ENCODE measurements around the gene KRT79.

The KRT79 gene

DNA sequence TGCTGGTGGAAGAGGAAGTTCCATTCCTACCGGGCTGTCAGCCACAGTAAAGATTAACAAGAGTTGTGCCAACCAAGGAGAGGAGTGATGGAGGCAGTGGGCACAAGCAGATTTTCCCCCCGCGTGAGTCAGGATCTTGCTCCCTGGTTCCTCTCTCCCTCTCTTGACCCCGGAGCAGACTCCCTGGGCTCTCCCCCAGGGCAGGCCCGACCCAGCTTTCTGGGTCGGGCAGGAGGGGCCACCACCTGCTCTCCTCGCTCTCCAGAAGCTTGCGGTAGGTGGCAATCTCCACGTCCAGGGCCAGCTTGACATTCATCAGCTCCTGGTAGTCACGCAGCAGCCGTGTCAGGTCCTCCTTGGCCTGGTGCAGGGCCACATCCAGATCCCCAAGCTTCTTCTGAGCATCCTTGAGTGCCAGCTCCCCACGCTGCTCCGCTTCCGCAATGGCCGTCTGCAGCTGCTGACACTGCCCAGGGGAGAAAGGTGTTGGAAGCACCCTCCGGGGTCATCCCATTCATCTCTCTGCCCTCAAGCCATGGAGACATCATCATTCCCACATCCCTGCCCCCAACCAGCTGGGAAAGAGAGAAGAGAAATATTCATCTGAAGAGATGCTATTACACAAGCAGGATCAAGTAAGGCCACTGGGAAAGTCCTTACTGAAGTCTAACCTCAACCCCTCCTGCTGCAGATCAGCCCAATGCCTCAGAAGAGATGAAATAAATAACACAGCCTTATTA is 11.2 kb downstream of the KRT79 start:
- no peak for ATAC-seq (ENCODE audit: low read depth)
- no peak for DNase-seq (ENCODE audit: low spot score in 2 of 2)
- H3K36me3 Mint-ChIP-seq: no peaks in the 10 kb centered on the region
- no peak overlapping the region for H3K4me3 Mint-ChIP-seq
- peaks cover 30% of the 10 kb centered on the region for H3K27me3 Mint-ChIP-seq
- H3K4me1 Mint-ChIP-seq: no peaks in the 10 kb centered on the region
- H3K9me3 Mint-ChIP-seq: no peaks in the 10 kb centered on the region
- no peak overlapping the region for H3K27ac Mint-ChIP-seq

GRCh38 chr12:52821826-52822660 is 12.1 kb downstream of the KRT79 start:
- no peak for ATAC-seq (ENCODE audit: low read depth)
- Mint-ChIP-seq H3K36me3 (no peaks in the 10 kb centered on the region), H3K4me1 (no peaks in the 10 kb centered on the region), H3K27me3 (peaks cover 33% of the 10 kb centered on the region), H3K9me3 (no peaks in the 10 kb centered on the region), H3K4me3 (no peak overlapping the region), H3K27ac (no peak overlapping the region)
- no peak for DNase-seq (ENCODE audit: low spot score in 2 of 2)

DNA sequence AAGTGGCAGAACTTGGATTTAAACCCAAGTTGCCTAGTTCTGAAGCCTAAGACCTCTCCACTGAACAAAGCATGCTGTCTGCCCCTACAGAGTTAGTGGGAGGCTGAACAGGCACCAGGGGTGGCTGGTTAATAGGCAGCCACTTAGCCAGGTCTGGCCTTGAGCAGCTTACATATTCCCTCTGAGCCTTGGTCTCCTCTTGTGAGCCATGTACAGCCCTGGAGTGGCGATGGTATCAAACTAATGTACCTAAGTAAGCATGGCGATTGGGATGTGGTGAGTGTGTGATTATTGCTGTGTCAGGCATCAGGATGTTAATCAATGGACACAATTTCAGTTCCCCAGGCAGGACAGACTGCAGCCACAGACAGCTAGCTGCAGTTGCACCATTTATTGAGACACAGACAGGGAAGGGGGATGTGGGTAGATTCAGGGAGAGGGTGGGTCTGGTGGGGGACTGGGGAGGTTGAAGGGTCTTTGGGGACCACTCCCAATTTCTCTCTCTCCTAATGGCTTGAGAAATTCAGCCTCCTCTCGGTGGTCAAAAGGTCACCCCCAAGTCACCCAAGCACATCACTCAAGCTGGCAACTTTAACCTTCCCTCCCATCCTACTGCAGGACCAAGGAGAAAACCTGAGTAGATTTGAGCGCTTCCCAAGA is 12.9 kb downstream of the KRT79 start:
- H3K4me1 Mint-ChIP-seq: no peaks in the 10 kb centered on the region
- ATAC-seq (ENCODE audit: low read depth): no peak
- H3K27ac Mint-ChIP-seq: no peak overlapping the region

GRCh38 chr12:52820521-52820920 is 13.6 kb downstream of the KRT79 start:
- Mint-ChIP-seq H3K9me3 (no peaks in the 10 kb centered on the region), H3K27me3 (peaks cover 31% of the 10 kb centered on the region), H3K4me1 (no peaks in the 10 kb centered on the region), H3K27ac (no peak overlapping the region), H3K4me3 (no peak overlapping the region), H3K36me3 (no peaks in the 10 kb centered on the region)
- DNase-seq (ENCODE audit: low spot score in 2 of 2) (no peak), ATAC-seq (ENCODE audit: low read depth) (no peak)

More for the DNA sequence above, 12.9 kb downstream of the KRT79 start:
- Mint-ChIP-seq H3K4me3 (no peak overlapping the region), H3K36me3 (no peaks in the 10 kb centered on the region), H3K9me3 (no peaks in the 10 kb centered on the region), H3K27me3 (peaks cover 31% of the 10 kb centered on the region)
- no peak for DNase-seq (ENCODE audit: low spot score in 2 of 2)

DNA sequence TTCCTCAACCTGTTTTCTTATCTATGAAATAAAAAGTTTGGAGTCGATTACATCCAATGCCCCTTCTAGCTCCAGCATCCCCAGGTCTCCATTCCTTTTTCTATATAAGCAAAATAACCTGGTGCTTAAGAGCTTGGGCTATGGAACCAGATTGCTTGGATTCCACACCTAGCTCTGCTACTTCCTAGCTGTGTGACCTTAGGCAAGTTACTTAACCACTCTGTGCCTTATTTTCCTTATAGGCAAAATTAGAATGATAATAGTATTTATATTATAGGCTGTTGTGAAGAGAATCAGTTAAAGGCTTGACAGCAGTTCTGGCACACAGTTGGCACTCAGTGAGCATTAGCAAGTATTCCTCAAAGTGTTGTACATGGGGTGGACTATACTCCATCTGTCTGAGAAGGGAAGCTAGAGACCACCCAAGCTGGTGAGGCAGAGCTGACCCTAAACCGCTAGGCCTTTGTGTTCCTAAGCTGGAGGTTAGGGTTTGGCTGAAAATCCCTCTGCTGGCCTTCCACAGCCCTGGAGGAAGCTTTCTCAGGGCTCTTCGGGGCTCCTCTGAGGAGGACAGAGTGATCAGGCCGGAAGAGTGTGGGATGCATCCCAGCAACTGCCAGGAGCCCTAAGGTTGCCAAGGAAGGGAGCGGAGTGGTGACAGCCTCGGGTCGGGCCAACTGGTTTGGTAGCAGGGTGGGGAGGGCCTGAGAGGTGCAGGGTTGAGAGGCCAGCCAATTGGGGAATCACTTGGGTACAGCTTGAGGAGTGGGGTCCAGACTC is 14.2 kb downstream of the KRT79 start:
- peaks cover 32% of the 10 kb centered on the region for H3K27me3 Mint-ChIP-seq
- no peak overlapping the region for H3K4me3 Mint-ChIP-seq
- no peaks in the 10 kb centered on the region for H3K36me3 Mint-ChIP-seq
- no peaks in the 10 kb centered on the region for H3K4me1 Mint-ChIP-seq
- no peak overlapping the region for H3K27ac Mint-ChIP-seq
- DNase-seq (ENCODE audit: low spot score in 2 of 2) (no peak), ATAC-seq (ENCODE audit: low read depth) (no peak)
- H3K9me3 Mint-ChIP-seq: no peaks in the 10 kb centered on the region

DNA sequence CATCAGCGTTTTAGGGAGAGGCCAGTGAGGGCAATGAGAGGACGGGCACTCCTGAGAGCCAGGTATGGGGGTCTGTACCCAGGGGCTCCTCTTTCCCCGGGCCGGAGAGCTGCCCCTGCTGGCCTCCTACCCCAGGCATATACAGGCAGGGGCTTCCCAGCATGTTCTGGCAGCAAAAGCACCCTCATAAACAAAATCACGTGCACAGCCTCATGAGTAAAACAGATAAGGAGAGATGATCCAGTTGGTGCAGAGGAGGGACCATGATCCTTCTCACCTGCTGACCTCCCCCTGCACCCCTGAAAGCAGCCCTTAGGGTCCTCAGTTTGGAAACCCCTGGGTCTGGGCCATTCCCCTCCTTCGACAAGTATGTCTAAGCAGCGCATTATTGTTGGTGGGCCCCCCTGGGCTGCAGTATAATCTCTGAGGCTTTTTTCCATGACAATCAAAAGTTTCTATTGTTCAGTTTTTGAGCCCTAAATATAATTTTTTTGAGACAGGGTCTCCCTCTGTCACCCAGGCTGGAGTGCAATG is 15.2 kb downstream of the KRT79 start:
- ATAC-seq (ENCODE audit: low read depth): no peak
- Mint-ChIP-seq H3K27ac (no peak overlapping the region), H3K4me3 (no peak overlapping the region)

DNA sequence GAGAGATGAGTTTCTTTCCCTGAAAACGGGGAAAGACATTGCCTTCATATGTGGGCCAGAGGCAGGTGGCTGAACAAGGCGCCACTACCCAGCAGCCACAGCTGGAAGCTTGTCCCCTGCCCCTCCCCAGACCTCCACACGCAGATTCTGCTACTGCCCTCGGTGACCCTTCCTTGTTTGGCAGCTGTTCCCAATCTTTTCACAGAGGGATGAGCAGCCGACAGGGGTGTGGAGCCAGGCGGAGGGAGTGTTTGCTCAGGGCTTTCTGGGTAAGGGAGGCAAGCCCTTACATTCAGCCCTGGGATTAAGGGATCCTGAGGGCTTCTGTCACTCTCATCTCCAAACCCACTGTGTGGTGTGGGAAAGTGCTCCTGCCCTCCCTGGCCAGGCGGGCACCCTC is 15.7 kb downstream of the KRT79 start:
- Mint-ChIP-seq H3K27ac (no peak overlapping the region), H3K4me1 (no peaks in the 10 kb centered on the region), H3K36me3 (no peaks in the 10 kb centered on the region), H3K27me3 (peaks cover 30% of the 10 kb centered on the region), H3K9me3 (no peaks in the 10 kb centered on the region), H3K4me3 (no peak overlapping the region)
- ATAC-seq (ENCODE audit: low read depth) (no peak), DNase-seq (ENCODE audit: low spot score in 2 of 2) (no peak)

More for the DNA sequence above, 15.2 kb downstream of the KRT79 start:
- no peaks in the 10 kb centered on the region for H3K36me3 Mint-ChIP-seq
- no peaks in the 10 kb centered on the region for H3K4me1 Mint-ChIP-seq
- peaks cover 32% of the 10 kb centered on the region for H3K27me3 Mint-ChIP-seq
- H3K9me3 Mint-ChIP-seq: no peaks in the 10 kb centered on the region
- no peak for DNase-seq (ENCODE audit: low spot score in 2 of 2)

- H3K27me3 Mint-ChIP-seq: peaks cover 26% of the 10 kb centered on the region
- H3K4me3 Mint-ChIP-seq: no peak overlapping the region
- no peak for ATAC-seq (ENCODE audit: low read depth)
- no peaks in the 10 kb centered on the region for H3K36me3 Mint-ChIP-seq
- no peak overlapping the region for H3K27ac Mint-ChIP-seq
- H3K9me3 Mint-ChIP-seq: no peaks in the 10 kb centered on the region
- H3K4me1 Mint-ChIP-seq: no peaks in the 10 kb centered on the region
- DNase-seq (ENCODE audit: low spot score in 2 of 2): no peak
Measured at GRCh38 chr12:52817699-52818238, 16.3 kb downstream of the KRT79 start.

DNA sequence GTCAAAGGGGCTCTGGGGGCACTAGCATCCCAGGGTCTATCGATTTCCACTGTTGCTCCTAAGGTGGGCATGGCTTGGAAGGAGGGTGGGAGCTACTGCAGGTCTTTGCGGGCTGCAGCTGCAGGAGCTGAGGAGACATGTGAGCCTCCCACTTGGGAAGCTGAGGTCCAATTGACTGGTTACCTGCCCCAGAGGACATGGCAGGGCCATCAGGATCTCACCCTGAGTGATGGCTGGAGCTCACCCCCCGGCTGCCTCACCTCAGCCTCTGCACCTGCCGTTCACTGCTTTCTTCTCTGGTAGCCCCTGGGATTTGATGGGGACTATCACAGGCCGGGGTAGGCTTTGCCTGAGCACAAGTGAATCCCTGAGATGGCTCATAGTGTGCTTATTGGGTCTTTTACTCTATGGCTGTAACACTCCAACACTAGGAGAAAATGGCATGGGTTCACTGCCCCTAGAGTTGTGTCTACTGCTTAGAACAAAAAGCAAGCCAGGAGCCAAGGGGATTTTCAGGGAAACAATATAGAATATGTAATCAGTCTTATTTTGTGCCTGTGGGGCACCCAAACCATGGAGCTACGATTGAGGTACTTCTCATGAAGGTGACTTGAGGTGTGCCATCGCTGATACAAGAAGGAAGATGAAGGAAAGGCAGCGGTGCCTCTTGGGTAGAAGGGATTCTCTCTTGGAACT is 17.0 kb downstream of the KRT79 start:
- Mint-ChIP-seq H3K36me3 (no peaks in the 10 kb centered on the region), H3K27ac (no peak overlapping the region), H3K4me3 (no peak overlapping the region), H3K9me3 (no peaks in the 10 kb centered on the region), H3K27me3 (peaks cover 24% of the 10 kb centered on the region), H3K4me1 (no peaks in the 10 kb centered on the region)
- DNase-seq (ENCODE audit: low spot score in 2 of 2) (no peak), ATAC-seq (ENCODE audit: low read depth) (no peak)

DNA sequence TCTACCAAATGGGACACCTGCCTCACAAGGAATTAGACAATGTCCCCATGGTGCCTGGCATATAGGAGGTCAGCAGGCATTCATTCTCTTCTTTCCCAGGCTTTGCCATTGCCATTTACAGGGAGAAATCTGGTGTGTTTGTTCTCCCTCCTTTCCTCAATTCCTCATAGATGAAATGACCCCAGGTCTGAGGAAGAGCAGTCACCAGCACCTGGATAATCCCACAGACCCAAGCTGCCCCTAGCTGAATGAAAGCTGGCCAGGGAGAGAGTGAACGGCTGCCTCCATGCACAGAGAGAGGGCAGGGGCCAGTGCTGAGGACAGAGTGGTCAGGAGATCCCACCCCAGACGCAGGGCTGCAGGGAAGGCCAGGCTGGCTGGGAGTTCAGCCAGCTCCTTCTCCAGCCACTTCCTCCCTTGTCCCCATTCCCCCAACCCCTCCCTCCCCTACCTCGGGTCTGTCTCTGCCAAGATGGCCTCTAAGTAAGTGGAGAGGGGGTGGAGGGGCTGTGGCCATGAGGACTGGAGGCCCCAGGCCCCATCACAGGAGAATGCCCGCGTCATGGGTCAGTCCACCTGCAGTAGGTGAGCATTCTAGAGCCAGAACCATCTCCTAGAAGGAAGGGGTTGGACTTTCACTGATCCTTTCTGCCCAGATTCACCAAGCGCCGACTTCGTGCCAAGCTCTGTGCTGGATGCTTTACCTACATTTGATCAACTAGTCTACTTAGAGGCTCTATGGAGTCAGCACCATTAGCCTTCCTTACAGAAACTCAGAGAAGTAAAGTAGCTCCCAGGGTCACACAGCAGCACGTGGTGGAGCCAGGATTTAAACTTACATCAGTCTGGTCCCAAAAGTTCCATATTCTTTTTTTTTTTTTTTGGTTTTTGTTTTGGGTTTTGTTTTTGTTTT is 18.2 kb downstream of the KRT79 start:
- no peak overlapping the region for H3K27ac Mint-ChIP-seq

GRCh38 chr12:52815161-52815560 is 18.9 kb downstream of the KRT79 start:
- Mint-ChIP-seq H3K9me3 (no peaks in the 10 kb centered on the region), H3K4me3 (no peak overlapping the region), H3K4me1 (no peaks in the 10 kb centered on the region), H3K27ac (no peak overlapping the region), H3K27me3 (peaks cover 19% of the 10 kb centered on the region), H3K36me3 (no peaks in the 10 kb centered on the region)
- ATAC-seq (ENCODE audit: low read depth) (no peak), DNase-seq (ENCODE audit: low spot score in 2 of 2) (no peak)

More for the DNA sequence above, 18.2 kb downstream of the KRT79 start:
- H3K27me3 Mint-ChIP-seq: peaks cover 22% of the 10 kb centered on the region
- H3K4me1 Mint-ChIP-seq: no peaks in the 10 kb centered on the region
- no peaks in the 10 kb centered on the region for H3K36me3 Mint-ChIP-seq
- no peak overlapping the region for H3K4me3 Mint-ChIP-seq
- H3K9me3 Mint-ChIP-seq: no peaks in the 10 kb centered on the region
- ATAC-seq (ENCODE audit: low read depth) (no peak), DNase-seq (ENCODE audit: low spot score in 2 of 2) (no peak)

GRCh38 chr12:52814710-52815155 is 19.4 kb downstream of the KRT79 start:
- Mint-ChIP-seq H3K4me1 (no peaks in the 10 kb centered on the region), H3K4me3 (no peak overlapping the region), H3K9me3 (no peaks in the 10 kb centered on the region), H3K36me3 (no peaks in the 10 kb centered on the region), H3K27me3 (peaks cover 18% of the 10 kb centered on the region), H3K27ac (no peak overlapping the region)
- no peak for ATAC-seq (ENCODE audit: low read depth)
- no peak for DNase-seq (ENCODE audit: low spot score in 2 of 2)

Measured in memory B cell (primary cell).